GM11168 (cell line): Measurements from ENCODE around the gene SMTN.
"Not testable (repeated sequence)": the region's sequence is repeated elsewhere in the genome, so short reads cannot be mapped to it uniquely, and the experiment has no call there.

ENCODE experiments used
- in situ Hi-C: fragments of 300-500 bp; cut with MboI; formaldehyde crosslinking; loops from one replicate; pipeline ENCODE4 v1.12.0; 2022; ENCODE audit warnings: low sequenced_read_pairs; ENCODE audit not compliant: unreplicated experiment

The SMTN gene

DNA sequence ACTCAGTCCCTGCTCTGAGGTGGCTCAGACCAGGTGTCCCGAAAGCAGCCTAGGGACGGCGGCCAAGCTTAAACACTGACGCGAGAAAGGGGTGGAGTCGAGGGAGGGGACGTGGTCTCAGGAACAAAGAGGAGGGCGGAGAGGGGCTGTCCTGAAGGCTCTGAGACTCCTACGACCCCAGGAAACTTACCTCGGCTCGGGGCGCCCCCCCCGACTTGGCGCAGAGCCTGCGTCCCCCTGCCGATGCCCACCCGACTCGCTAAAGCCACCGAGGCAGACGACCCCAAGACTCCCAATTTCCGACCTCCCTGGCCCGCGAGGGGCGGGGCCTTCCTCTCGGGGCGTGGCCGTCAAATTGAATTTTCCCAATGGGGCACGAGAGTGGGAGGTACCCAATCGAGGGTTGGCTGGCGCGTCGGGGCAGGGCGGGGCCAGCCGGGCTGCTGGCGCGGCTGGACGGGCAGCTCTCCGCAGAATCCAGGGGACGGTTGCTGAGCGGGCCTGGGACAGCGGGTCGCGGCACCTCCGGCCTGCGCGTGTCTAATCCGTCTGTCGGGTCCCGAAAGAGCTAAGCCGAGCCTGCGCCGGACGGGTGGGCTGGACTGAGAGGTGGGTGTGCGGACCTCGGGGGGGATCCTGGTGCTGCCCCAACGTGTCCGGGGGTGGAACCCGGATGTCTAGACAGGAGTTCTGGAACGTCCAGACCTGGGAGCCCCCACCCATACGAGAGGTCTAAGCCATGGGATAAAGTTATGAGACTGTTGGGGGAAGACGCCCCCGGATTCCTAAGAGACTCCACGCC, at the start of gene SMTN:
TSS of gene SMTN (plus strand) at position 471 of the 802 bp plus-strand sequence. CDS start 1,941 bp downstream, outside the sequence.
- in situ Hi-C loops = loop anchor here (10.0 kb wide), 1 partner anchor 126 kb away; no protein-coding TSS in a partner anchor

- in situ Hi-C loops = no loop called here
Observed at GRCh38 chr22:31036671-31037550, 44.2 kb upstream of the SMTN start.

DNA sequence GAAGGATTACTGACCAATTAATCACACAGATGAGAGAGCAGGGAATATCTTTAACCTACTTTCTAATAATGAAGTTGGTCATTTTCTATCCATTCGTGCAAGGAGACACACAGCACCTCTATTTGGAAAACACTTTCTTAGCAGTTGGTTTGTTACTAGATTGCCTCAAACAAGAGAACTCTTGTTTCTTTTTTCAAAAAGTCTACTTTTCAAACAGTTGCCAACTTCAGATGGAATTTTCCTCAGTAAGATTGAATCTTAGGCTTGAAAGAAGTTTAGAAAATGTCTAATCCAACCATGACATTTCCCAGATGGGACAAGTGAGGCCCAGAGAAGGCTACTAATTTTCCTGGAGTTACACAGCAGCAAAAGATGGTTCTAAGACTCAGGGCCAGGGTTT, 42.4 kb upstream of the SMTN start:
- in situ Hi-C loops = no loop called here

GRCh38 chr22:31039393-31039792, 41.7 kb upstream of the SMTN start:
- in situ Hi-C loops = no loop called here

- in situ Hi-C loops = no loop called here
Observed at GRCh38 chr22:31040542-31041398, 40.3 kb upstream of the SMTN start.

GRCh38 chr22:31044262-31044861, 36.8 kb upstream of the SMTN start:
- in situ Hi-C loops = no loop called here

DNA sequence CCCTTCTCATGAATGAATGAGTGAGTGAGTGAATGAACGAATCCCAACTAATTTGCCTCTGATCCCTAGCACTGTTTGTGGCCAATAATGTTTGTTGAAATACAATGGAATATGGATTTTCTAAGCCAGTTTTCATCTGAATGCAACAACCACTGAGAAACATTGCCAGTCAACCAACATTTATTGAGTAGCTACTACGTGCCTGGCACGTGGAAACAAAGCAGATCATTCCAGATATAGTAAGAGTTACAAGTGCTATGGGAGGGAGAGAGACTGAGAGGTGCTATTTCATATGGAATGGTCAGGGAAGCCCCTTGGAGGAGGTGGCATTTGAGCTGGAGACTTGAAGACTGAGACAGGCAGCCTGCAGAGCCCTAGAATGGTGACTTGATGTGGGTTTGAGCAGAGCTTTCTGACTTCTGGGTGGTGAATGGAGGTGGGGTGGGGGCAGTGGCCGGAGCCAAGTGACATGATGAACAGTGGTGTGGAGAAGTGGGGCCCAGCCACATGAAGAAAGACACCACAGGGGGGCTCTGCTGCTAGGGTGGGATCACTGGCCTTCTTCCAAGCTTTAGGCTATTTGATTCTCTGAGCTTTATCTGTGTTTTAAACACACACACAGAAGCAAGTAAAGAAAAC, 35.1 kb upstream of the SMTN start:
- in situ Hi-C loops = no loop called here

DNA sequence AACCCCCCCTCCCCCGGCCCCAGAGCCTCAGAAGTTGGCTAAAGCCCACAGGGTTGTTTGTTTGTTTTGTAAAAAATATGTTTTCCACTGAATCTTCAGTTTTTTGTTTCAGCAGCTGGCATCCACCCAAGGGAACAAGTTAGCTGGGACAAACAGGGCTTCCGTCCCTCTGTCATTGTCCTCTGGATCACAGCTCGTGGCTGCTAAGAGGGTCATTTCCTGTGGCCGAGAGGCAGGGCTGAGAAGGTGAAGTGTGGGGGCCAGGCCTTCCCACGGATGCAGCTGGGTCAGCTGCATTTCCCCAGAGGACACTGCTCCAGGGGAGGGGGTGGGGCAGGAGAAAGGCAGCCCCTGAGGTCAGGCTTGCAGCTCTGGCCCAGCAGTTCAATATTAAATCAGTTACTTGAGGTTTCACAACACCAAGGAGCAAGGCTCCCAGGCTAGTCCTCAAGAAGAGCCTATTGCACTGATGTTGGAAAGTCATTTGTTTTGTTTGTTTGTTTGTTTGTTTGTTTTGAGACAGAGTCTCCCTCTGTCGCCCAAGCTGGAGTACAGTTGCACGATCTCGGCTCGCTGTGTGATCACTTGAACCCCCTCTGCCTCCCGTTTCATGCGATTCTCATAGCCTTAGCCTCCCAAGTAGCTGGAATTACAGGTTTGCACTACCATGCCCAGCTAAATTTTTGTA, 34.4 kb upstream of the SMTN start:
- in situ Hi-C loops = no loop called here

DNA sequence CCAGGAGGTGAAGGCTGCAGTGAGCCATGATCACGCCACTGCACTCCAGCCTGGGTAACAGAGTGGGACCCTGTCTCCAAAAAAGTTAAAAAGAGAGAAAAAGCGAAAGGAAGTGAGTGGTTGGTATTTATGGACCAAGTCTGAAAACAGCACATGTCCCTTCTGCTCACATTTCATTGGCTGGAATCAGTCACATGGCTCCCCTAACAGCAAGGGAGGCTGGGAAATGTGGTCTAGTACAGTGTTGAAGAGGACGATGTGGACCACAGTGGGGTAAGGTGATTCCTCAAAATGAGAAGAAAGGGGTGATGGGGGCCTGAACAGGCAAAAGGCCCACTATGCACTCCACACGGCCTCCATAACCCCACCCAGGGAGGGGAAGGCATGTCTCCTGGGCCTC, 32.5 kb upstream of the SMTN start:
- in situ Hi-C loops = no loop called here

GRCh38 chr22:31049815-31050420, 31.2 kb upstream of the SMTN start:
- in situ Hi-C loops = no loop called here

GRCh38 chr22:31055117-31055634, 25.9 kb upstream of the SMTN start:
- in situ Hi-C loops = no loop called here

DNA sequence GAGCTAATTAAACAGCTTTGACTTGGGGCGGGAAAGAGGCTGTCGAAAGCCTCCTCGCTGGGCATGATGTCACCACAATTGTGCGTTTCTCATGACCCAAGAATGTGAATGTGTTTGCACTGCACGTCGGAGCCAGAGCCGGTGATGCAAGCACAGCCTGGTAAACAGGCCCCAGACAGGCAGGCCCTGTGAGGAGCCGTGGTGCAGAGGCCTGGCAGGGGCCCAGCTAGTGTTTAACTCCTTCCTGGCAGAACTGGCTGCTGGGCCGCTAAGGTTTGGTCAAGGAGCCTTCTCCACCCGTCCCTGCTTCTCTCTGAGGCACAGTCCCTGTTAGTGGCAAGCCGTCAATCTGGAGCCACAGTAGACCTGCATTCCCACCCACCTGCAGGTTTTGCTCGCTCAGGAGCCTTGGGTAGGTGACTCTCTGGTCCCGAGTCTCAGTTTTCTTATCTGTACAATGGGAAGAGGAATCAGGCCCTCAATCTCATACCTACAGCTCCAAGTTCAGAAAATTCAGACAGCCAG, 25.4 kb upstream of the SMTN start:
- in situ Hi-C loops = no loop called here

GRCh38 chr22:31056986-31057599, 24.0 kb upstream of the SMTN start:
- in situ Hi-C loops = no loop called here

DNA sequence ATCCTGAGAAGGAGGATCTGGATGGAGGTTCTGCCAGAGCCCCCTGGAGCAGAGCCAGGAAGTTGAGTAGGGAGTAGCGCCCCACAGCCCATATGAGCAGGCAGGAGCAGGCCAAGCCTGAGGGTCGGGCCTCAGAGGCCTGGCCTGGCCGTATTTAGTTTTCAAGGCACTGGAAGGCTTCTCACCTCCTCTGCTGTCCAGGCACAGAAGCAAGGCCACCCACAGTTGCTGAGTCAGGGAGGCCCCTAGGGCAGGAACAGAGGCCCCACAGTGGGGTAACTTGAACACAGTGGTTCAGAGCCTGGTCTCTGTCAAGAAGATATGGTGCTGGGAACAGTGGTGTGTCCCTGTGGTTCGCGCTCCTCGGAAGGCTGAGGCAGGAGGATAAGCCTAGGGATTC, 21.5 kb upstream of the SMTN start:
- in situ Hi-C loops = not testable (repeated sequence)

DNA sequence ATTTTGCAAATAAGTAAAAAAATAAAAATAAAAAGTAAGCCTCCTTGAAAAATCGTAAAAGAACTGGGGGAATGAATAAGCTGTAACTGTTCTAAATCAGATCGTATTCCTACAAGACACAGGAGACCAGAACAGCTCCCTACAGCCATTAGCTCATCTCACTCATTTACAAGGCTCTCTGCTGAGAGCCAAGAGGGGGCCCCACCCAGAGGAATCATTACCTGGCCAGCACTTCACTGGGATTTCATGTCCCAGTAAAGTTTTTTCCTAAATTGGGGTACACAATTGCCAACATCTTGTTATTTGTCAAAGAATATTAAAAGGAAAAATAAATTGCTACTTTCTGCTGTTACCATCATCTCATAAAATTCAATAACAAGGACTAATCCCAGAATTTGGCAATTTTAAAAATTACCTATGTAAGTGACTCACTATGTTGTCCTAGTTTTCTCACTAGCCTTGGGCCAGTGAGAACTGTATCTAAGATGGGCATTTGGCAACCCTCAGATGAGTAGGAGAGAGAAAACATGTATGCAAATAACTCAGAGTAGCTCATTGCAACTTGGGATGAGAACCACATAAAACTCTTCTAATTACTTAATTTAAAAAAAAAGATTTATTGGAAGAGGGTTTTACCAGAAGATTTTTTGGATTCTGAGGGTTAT, 18.4 kb upstream of the SMTN start:
- in situ Hi-C loops = no loop called here

- in situ Hi-C loops = no loop called here
Observed at GRCh38 chr22:31064369-31064768, 16.7 kb upstream of the SMTN start.

DNA sequence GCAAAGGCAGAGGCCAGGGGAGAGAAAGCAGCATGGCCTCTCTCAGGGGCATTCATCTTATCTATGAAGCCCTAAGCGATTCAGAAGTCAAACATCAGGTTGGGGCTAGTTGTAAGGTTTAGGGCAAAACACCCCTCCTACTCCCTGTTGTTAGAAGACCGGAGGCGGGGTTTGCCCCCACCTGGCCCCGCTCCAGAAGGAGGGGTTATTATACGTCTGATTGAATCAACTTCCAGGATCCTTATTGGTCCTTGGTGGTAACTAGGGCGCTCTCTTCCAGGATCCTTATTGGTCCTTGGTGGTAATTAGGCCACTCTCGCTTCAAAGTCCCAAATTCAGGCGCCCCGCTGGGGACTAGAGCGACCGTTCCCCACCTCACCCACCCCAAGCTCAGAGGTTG, 12.1 kb upstream of the SMTN start:
- in situ Hi-C loops = no loop called here
